SH-SY5Y (cell line): ENCODE results near the gene FEM1C.

Experiments
- GATA2 ChIP-seq: IDR thresholded peaks from 2 replicates; pipeline ENCODE4 v1.6.1; 2011; ENCODE audit warnings: mild to moderate bottlenecking, low read depth, low read length
- GATA3 ChIP-seq: IDR thresholded peaks from 2 replicates; pipeline ENCODE4 v1.6.1; 2011; ENCODE audit warnings: low read depth, mild to moderate bottlenecking, low read length, moderate library complexity

GRCh38 chr5:115522832-115523403 is 21.7 kb downstream of the FEM1C start:
- TF ChIP-seq GATA2 = no peak
- TF ChIP-seq GATA3 = no peak
